WI38 (cell line): ENCODE results near the gene SNX15.

ENCODE experiments used
- H3K4me3 ChIP-seq: 2 replicates; pipeline ENCODE4 v1.5.1; 2011; ENCODE audit warnings: low read depth, mild to moderate bottlenecking, control low read depth, low read length
- CTCF ChIP-seq: IDR thresholded peaks from 2 replicates; pipeline ENCODE4 v1.5.1; 2012; ENCODE audit warnings: low read depth, mild to moderate bottlenecking, control low read depth, low read length

SNX15 gene

GRCh38 chr11:65008016-65008415 is 19.2 kb upstream of the SNX15 start:
- TF ChIP-seq CTCF, result no peak
- no peak overlapping the region for H3K4me3 ChIP-seq

GRCh38 chr11:65008873-65009272 is 18.4 kb upstream of the SNX15 start:
- TF ChIP-seq CTCF, result no peak
- no peak overlapping the region for H3K4me3 ChIP-seq

- peak overlapping the region; percentile 78 for H3K4me3 ChIP-seq
- peak; percentile 71 for TF ChIP-seq CTCF
These were observed 13.9 kb upstream of the SNX15 start for GRCh38 chr11:65013130-65013887.

GRCh38 chr11:65013888-65014725 is 13.1 kb upstream of the SNX15 start, which contains the start of gene ARL2:
TSS of gene ARL2 (plus strand) at chr11:65014160. CDS start at chr11:65014208, 48 bp downstream.
- peak; percentile 70 for TF ChIP-seq CTCF
- peak within 1 kb of the TSS; percentile 78 for H3K4me3 ChIP-seq

GRCh38 chr11:65014726-65015227 is 12.5 kb upstream of the SNX15 start:
- H3K4me3 ChIP-seq, result peak overlapping the region; percentile 78
- no peak for TF ChIP-seq CTCF

- H3K4me3 ChIP-seq, result no peak overlapping the region
- no peak for TF ChIP-seq CTCF
These were observed 10.5 kb upstream of the SNX15 start for GRCh38 chr11:65016705-65017104.

GRCh38 chr11:65017937-65018336 is 9.3 kb upstream of the SNX15 start:
- no peak for TF ChIP-seq CTCF
- no peak overlapping the region for H3K4me3 ChIP-seq
